Neural progenitor cell (in vitro differentiated cells): Measurements from ENCODE around the gene R3HDM2.

ENCODE experiments used
- EZH2phosphoT487 ChIP-seq: fragments of 200-600 bp; sonication (generic); IDR thresholded peaks from 2 replicates; pipeline ENCODE4 v1.6.1; 2017; ENCODE audit warnings: antibody characterized with exemption
- TF ChIP-seq, protein P1 (sequence below): fragments of 200-600 bp; sonication (generic); IDR thresholded peaks from 2 replicates; pipeline ENCODE4 v1.5.1; 2017; ENCODE audit warnings: antibody characterized with exemption, mild to moderate bottlenecking

DNA sequence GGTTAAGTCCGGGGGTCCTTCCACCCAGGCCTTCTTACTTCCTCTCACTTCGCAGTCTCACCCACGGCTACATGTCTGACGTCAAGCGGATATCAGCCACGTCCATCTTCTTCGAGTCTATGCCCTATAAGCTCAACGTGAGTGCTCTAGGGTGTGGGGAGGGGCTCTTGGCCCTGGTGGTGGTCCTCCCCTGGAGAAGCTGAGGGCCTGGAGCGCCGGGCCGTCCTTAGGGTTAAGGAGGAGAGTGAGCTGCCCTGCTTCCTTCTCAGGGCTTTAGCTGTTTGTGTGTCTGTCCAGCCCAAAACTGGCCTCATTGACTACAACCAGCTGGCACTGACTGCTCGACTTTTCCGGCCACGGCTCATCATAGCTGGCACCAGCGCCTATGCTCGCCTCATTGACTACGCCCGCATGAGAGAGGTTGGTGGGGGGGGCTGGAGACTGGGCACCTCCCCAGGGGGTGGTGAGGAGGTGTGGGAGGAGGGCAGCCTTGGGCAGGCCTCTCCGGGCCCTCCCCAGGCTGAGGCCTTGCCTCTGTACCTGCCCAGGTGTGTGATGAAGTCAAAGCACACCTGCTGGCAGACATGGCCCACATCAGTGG, 198.6 kb downstream of the R3HDM2 start:
- TF ChIP-seq, protein P1, sequence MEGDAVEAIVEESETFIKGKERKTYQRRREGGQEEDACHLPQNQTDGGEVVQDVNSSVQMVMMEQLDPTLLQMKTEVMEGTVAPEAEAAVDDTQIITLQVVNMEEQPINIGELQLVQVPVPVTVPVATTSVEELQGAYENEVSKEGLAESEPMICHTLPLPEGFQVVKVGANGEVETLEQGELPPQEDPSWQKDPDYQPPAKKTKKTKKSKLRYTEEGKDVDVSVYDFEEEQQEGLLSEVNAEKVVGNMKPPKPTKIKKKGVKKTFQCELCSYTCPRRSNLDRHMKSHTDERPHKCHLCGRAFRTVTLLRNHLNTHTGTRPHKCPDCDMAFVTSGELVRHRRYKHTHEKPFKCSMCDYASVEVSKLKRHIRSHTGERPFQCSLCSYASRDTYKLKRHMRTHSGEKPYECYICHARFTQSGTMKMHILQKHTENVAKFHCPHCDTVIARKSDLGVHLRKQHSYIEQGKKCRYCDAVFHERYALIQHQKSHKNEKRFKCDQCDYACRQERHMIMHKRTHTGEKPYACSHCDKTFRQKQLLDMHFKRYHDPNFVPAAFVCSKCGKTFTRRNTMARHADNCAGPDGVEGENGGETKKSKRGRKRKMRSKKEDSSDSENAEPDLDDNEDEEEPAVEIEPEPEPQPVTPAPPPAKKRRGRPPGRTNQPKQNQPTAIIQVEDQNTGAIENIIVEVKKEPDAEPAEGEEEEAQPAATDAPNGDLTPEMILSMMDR = no peak
- TF ChIP-seq EZH2phosphoT487 = no peak
